Measurements from ENCODE around the gene BMPR1A.
"Not testable (repeated sequence)": the region's sequence is repeated elsewhere in the genome, so short reads cannot be mapped to it uniquely, and the experiment has no call there.

Gene BMPR1A

DNA sequence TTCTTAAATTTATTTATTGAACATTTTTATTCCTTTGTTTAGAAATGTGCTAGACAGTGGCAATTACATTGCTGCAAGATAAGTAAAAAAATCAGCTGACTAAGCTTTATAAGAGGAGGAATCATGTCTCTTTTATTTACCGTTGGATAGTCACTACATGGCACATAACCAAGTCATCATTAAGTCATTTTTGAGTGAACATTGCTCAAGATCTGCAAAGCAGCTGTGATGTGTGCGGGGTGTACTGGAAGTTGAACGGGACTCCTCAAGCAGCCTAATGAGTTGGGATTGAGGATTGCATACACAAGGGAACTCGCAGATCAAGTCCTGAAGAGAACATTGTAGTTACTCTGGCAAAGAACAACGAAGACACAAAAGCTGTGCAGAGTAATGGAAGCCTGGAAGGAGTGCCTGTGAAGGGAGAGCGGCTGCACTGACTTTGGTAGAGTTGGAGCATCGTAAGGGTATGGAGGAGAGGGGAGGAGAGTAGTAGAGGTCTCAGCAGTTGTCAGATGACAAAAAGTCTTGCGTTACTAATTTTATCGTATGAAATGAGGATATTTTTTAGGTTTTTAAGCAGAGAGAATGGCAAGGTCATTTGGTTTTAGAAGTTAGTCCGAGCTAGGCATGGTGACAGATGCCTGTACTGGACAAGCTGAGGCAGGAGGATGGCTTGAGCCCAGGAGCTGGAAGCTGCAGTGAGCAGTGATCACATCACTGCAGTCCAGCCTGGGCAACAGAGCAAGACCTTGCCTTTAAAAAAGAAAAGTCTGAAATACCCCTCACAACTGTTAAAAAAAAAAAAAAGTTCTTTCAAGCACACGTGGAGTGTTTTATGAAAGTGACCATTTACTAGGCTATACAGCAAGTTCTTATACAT is 95.1 kb downstream of the BMPR1A start:
- DNase-seq = no peak

DNA sequence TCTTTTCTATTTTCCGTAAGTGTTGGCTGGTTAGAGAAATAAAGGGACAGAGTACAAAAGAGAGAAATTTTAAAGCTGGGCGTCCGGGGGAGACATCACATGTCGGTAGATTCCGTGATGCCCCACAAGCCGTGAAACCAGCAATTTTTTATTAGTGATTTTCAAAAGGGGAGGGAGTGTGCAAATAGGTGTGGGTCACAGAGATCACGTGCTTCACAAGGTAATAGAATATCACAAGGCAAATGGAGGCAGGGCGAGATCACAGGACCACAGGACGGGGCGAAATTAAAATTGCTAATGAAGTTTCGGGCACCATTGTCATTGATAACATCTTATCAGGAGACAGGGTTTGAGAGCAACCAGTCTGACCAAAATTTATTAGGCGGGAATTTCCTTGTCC is 97.2 kb downstream of the BMPR1A start:
- not testable (repeated sequence) for DNase-seq

DNA sequence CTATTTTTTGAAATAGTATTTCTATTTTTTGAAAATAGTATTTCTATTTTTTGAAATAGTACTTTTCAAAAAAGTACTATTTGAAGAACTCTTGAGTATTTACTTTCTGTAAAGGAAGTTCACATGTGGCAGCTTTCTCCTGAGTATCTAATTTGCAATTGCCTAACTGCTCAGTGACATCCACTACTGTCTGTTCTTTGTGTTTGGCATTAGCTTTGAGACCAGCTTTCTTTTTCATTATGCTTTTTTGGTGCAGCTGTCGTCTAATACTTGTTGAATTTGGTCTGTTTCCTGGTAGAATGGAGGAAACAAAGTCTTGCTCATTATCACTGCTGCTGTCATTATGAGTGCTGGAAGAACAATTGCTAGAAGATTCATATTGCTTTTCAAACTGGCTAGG is 99.1 kb downstream of the BMPR1A start:
- no peak for DNase-seq

DNA sequence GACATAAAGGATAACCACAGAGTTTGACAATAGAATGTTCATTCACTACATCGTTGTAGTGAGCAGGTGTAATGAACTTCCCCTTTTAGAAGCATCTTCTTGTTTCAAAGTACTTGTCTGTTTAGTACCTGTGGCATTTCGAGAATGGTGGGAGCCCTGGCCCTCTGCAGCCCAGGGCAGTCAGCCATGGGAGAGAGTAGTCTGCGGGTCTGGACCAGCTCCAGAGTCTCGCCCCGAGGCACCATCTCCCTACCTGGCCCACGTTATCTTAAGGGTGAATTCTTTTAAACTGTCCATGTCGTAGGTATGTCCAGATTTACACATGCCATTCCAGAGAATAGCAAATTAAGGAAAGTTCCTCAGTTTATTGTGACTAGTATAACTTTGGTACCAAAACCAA is 99.7 kb downstream of the BMPR1A start:
- no peak for DNase-seq

DNA sequence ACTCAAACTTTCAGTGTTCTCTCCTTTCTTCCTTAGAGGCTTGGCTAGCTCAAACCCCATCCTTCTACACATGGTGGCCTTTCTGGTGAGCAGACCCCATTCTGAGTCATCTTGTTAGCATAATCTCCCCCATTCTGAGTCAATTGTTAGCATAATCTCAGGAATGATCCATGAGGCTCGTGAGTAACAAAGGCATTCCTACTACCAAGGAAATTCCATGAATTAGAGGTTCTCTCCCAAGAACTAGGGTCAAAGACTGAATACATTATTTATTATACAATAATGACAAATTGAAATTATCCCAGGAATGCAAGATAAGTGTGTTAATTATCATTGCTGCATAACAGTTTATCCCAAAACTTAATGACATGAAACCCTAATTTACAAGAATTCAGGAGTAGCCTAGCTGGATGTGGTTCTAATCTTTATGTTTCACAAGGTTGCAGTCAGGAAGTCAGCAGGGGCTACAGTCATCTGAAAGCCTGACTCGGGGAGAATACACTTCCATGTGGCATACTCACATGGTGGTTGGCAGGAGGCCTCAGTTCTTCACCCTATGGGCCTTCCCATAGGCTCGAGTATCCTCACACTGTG is 100.8 kb downstream of the BMPR1A start:
- DNase-seq = no peak

DNA sequence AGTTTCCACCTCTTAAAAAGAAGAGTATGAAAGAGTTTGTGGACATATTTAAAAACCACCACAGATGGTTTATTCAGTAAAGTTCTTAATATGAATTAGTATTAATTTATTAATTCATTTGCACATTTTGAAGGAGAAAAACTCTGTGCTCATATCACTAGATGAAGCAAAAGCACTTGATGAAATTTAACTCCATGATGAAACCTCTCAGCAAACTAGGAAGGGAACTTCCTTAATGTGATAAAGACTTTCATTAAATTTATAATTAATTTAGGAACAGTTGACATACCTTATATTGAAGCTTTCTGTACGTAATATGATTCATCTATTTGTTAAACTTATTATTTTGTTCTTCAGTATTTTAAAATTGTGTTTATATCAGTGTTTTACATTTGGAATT is 101.6 kb downstream of the BMPR1A start:
- DNase-seq = no peak

DNA sequence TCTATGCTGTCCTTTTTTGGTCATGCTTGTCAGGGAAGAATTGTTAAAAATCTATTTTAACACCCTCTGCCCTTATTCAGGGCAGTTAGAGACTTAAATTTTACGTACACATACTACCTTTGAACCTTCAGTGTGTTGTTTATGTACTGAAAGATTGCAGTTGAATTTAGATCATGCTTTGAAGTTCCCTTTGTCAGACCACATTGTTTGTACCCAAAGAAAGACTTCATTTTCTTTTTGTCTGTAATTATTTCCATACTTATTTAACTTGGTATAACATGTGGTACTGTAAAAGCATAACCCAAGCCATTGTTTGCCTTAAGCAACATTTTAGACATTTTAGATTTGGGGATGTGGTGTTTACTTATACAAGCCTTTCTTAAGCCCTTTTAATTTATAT is 104.9 kb downstream of the BMPR1A start:
- DNase-seq = no peak

DNA sequence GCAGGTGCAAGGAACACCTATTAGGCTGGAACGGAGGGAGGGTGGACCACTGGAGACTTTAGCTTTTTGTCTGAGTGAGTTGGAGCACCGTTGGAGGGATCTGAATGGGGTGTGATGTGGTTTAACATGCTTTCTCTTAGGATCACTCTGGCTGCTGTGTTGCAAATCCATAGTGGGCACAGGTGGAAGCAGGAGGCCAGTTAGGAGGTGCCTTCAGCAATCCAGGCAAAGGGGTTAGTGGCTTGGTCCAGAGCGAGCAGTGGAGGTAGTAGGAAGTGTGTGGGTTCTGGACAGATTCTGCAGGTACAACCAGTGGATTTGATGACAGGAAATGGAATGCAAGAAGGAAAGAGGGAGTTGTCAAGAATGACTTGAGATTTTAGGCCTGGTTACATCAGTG is 106.0 kb downstream of the BMPR1A start:
- DNase-seq = no peak

DNA sequence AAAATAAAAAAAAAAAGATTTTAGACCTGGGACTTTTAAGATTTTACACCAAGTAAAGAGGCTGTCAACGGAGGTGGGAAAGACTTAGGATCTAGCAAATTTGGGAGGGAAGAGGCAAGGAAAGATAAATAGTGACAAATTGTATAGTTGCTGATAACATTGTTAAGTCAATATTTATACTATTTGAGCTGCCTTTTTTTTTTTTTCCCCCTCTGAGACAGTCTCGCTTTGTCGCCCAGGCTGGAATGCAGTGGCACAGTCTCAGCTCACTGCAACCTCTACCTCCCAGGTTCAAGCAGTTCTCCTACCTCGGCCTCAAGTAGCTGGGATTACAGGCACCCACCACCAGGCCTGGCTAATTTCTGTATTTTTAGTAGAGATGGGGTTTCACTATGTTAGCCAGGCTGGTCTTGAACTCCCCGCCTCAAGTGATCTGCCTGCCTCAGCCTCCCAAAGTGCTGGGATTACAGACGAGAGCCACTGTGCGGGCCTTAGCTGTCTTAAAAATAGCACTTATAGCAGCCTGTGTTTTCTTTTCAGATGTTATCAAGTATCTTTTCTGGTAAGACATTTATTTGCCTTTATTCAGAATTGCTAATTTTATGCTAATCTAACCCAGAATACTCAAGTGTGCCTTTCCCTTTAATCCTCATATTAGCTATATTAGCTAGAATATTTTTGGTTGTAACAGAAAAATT is 106.5 kb downstream of the BMPR1A start:
- no peak for DNase-seq

DNA sequence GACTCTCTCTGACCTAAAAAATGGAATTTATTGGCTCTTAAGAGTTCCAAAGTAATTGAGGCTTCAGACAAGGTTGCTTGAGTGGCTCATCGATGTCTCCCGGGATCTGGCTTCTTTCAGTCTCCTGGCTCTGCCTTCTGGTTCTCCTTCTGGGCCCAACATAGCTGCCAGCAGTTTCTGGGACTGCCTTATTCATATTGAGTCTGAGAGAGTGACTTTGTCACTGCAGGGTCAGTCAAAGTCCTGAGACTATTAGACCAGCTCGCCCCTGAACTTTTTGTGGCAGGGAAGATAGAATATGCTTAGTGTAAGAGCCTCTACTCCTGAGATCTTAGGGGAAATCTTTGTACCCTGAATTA is 107.0 kb downstream of the BMPR1A start:
- DNase-seq = no peak

DNA sequence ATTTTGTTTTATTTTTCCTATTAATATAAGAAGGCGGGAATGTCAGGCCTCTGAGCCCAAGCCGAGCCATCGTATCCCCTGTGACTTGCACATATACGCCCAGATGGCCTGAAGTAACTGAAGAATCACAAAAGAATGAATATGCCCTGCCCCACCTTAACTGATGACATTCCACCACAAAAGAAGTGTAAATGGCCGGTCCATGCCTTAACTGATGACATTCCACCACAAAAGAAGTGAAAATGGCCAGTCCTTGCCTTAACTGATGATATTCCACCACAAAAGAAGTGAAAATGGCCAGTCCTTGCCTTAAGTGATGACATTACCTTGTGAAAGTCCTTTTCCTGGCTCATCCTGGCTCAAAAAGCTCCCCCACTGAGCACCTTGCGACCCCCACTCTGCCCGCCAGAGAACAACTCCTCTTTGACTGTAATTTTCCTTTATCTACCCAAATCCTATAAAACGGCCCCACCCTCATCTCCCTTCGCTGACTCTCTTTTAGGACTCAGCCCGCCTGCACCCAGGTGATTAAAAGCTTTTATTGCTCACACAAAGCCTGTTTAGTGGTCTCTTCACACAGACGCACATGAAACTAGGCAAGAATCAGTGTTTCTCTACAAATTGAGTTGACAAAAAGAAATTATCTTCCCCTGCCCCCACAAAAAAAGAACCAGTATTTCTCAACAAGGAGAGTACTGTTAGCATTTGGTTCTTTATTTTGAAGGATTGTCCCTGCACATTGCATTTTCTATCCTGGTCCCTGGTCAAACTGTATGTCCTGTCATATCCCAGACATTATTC is 108.8 kb downstream of the BMPR1A start:
- DNase-seq = not testable (repeated sequence)

DNA sequence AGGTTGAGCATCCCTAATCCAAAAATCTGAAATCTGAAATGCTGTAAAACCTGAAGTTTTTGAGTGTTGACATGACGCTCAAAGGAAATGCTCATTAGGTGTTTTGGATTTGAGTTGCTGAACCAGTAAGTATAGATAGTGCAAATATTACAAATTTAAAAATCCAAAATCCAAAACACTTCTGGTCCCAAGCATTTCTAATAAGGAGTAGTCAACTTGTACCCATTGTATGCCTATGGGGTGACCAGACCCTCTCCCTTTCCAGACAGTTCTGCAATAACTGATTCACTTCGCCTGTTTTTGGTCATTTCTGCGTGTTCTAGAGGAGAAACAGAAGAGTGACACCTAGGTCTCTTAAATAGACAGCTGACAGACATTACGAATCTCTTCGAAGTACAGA is 110.7 kb downstream of the BMPR1A start:
- DNase-seq = no peak

DNA sequence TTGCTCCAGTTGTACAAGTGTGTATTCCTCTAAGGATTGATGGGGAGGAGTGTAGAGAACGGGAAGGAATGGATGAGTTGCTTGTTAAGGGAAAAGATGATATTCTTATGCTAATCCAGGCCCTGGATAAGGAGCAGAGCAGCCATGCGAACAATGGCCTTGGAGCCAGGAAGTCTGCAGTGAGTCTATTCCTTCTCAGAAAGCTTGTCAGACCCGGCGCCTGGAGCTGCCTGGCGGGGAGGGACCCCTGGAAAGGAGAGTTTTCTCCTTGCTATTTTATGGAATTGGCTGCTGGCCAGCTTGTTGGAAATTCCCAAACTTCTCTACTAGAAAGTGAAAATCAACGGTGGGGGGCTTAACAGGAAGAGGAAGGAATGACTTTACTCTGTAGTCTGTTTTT is 111.9 kb downstream of the BMPR1A start:
- DNase-seq = no peak

DNA sequence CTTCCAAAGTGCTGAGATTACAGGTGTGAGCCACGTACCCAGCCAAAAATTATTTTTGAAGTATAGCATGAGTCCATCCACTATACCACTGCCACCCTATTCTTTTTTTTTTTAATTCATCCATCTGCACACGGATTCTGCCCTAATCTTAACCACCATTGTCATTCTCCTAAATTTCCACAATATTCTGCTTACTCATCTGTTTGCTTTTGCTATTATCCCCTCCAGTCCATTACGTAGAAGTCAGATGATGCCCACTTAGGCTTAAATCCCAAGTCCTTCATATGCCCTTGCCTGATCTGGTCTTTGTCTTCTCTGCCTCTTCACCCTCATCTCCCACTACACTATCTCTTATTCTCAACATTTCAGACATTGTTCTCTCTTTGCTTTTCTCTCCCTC is 114.3 kb downstream of the BMPR1A start:
- DNase-seq = no peak

DNA sequence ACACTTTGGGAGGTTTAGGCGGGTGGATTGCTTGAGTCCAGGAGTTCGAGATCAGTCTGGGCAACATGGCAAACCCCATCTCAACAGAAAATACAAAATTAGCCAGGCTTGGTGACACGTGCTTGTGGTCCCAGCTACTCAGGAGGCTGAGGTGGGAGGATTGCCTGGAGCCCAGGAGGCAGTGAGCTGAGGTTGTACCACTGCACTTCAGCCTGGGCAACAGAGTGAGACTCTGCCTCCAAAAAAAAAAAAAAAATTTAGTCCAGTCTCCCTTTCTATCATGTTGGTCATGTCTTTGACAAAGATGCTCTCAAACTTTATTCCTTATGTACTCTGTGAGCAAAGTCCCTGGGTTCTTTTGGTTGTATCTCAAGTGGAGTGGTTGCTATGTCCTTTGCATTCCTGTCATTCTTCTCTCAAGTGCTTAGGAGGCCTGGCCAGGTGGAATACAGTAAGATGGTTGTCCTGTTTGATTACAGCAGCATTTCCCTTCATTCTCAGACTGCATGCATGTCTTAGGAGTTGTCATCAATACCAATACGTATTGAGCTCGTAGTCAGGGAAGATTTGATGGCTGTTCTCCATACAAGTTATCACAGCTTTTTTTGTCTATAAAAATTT is 115.3 kb downstream of the BMPR1A start:
- DNase-seq = no peak

DNA sequence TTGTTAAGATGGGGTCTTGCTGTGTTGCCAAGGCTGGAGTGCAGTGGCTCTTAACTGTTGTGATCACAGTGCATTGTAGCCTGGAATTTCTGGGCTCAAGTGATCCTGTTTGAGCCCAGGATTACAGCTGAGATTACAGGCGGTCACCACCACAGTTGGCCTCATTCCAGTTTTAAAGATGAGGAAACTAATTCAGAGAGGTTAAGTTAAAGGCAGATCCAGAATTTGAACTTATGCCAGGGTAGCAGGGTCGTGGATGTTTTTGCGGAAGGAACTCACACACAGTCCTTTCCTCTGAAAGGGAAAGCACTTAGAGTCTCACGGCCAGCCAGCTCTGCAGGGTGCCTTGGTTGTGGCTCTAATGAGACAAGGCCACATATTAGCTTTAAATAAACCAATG is 116.3 kb downstream of the BMPR1A start:
- no peak for DNase-seq

DNA sequence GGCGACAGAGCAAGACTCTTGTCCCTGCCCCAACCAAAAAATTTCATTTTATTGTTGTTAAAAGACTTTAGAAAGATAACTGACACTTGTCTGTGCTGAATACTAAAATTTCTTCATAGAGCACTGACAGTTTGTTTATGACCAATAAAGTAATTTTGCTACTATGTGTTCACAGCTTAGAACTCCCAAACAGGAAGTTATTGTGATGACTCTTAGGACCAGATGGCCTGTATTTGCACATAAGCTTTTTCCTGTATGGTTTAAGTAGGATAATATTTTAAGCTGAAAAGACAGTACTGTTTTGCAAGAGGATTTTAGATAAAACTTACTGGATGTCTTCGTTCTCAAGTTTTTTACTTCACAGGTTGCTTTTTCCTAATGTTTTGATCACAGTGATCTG is 120.3 kb downstream of the BMPR1A start:
- no peak for DNase-seq

DNA sequence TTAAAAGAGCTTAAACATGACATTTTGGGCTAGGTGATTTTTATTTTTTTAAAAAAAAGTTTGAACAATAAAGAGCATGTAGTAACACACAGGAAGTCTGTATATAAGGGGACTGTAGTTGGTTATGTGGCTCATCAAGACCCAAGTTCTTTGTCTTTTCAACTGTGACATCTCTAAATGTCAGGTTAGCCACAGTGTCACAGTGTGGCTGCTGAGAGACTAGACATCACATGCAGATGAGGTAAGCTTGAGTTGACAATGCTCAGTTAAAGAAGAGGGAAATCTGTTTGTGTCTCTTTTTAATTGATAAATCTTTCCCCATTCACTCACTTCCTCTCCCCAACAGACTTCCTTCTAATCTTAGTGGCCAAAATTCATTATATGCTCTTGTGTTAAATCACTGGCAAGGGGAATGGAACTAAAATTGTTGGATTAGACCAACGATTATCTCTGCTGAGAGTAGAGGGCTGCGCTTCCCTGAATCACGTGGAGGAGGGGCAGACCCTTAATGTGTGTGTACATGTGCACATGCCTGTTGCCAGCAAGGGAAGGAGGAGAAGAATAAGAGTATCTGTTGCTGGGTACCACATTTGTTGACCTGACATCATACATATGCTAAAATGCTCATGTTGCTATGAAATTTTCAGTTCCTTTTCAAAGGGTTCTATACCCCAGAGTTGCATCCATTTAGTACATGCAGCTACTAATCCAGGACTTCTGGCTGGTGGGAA is 122.7 kb downstream of the BMPR1A start:
- DNase-seq = no peak

DNA sequence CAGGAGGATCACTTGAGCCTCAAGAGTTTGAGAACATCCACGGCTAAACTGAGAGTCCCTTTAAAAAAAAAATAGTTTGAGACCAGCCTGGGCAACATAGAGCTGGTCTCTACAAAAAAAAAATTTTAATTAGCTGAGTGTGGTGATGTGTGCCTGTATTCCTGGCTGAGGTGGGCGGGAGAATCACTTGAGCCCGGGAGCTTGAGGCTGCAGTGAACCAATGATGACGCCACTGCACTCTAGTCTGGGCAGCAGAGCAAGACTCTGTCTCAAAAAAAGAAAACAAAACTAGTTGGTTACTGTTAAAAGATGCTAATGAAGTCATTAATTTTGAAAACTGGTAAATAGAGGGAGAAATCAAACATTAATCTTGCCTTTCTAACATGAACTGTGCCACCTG is 124.6 kb downstream of the BMPR1A start:
- DNase-seq = no peak

DNA sequence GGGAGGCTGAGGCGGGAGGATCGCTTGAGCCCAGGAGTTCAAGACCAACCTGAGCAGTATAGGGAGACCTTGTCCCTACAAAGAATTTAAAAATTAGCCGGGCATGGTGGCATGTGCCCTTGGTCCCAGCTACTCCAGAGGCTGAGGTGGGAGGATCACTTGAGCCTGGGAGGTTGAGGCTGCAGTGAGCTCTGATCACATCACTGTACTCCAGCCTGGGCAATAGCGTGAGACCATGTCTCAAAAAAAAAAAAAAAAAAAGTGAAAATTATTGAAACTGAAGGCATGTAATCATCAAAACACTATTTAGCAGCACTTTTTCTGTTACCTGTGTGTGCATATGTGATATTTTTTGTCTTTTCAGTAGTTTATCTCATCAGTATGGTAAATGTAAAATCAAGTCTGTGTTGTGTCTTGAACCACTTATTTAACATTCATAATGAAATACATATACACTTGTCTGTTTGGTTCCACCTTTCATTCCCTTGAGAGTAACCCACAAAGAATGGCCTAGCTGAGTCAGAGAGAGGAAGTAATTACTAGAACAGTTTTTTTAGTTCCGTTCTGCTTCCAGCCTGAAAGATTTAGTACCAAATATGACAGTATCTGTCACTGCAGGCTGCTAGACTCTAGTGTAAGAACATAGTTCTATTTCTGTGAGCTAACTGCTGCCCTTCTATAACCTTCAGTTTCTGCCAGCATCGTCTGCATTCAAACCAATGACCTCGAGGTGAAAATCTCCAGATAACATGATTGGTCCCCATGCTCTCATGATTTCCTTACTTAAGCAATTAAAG is 132.4 kb downstream of the BMPR1A start:
- DNase-seq = no peak

DNA sequence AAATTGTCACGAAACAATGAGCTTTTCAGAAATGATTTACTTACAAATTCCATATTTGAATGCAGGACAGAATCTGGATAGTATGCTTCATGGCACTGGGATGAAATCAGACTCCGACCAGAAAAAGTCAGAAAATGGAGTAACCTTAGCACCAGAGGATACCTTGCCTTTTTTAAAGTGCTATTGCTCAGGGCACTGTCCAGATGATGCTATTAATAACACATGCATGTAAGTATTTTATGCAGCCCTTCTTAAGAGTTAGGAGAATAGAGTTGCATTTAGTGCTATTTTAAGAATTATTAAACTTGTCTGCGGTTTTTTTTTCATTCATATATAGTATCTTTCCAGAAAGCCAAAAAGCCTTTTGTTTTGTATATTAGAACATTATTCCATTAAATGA is 133.6 kb downstream of the BMPR1A start:
- no peak for DNase-seq

All from central memory CD4-positive, alpha-beta T cell (primary cell).